ENCODE data around the gene RNF168. TPM values are rescaled to one million over a fixed set of nuclear protein-coding genes. Genes with fewer than 3 reads are reported as not detected.
"Not testable (repeated sequence)": the region's sequence is repeated elsewhere in the genome, so short reads cannot be mapped to it uniquely, and the experiment has no call there.

The RNF168 gene
- total RNA-seq, 1 experiment from 2014 or later: 65.5 TPM

- H3K4ac ChIP-seq (ENCODE audit: low read depth, low read length): no peak overlapping the region
- no peak overlapping the region for H2BK5ac ChIP-seq (ENCODE audit: insufficient read length, low read length)
- no peak overlapping the region for H2BK15ac ChIP-seq (ENCODE audit: low read depth, low read length)
- no peaks in the 10 kb centered on the region for H3K79me1 ChIP-seq (ENCODE audit: insufficient read depth, low read depth, low read length, poor library complexity, severe bottlenecking)
- Mint-ChIP-seq H3K27me3 (ENCODE audit: low read depth) (peaks cover 7% of the 10 kb centered on the region), H3K4me1 (no peaks in the 10 kb centered on the region), H3K36me3 (ENCODE audit: insufficient read depth in 1 of 3, low read depth in 3 of 3) (peaks cover 15 to 26% (median 24%) of the 10 kb centered on the region in 3 experiments), H3K9me3 (peaks cover 35 to 39% of the 10 kb centered on the region in 2 experiments), H3K27ac (no peak overlapping the region), H3K4me3 (no peak overlapping the region)
- TF ChIP-seq CTCF (conservative IDR thresholded peaks at IDR 0.05): no peak
- H4K20me1 ChIP-seq (ENCODE audit: control insufficient read depth, insufficient read depth, insufficient read length): no peaks in the 10 kb centered on the region
- no peak overlapping the region for H2AFZ ChIP-seq (ENCODE audit: low read length)
- H3K9ac ChIP-seq (ENCODE audit: extremely low read depth, insufficient read length, low read length): no peak overlapping the region
- H2BK12ac ChIP-seq (ENCODE audit: insufficient read length, low read depth, low read length): no peak overlapping the region
- no peaks in the 10 kb centered on the region for H3K79me2 ChIP-seq (ENCODE audit: insufficient read depth, low read length)
- H3K18ac ChIP-seq (ENCODE audit: insufficient read length, low read depth, low read length): no peak overlapping the region
- no peak for DNase-seq
- H3K56ac ChIP-seq (ENCODE audit: insufficient read length, low read depth, low read length): no peak overlapping the region
- H4K8ac ChIP-seq (replicated peaks; ENCODE audit: insufficient read length, low read depth, low read length): no peak overlapping the region
- H3K27ac ChIP-seq (ENCODE audit: insufficient read length, low read depth, low read length): no peak overlapping the region
- no peaks in the 10 kb centered on the region for H3K27me3 ChIP-seq (ENCODE audit: insufficient read depth, low read length)
- H4K5ac ChIP-seq (ENCODE audit: insufficient read length, low read depth, low read length): no peak overlapping the region
- H3T11ph ChIP-seq (ENCODE audit: low read length): no peak overlapping the region
- no peak overlapping the region for H2AK5ac ChIP-seq (ENCODE audit: insufficient read length, low read length)
- no peak overlapping the region for H3K14ac ChIP-seq (ENCODE audit: insufficient read depth, low read length)
- no peak overlapping the region for H2BK20ac ChIP-seq (ENCODE audit: low read depth, low read length, poor library complexity, severe bottlenecking)
- H2BK120ac ChIP-seq (ENCODE audit: low read depth, low read length, poor library complexity, severe bottlenecking): no peak overlapping the region
- no CpG with 5 or more reads among the region's 5 CpGs for WGBS (ENCODE audit: extremely low coverage, insufficient read length, low lambda C conversion rate)
- H4K91ac ChIP-seq (ENCODE audit: insufficient read length, low read depth, low read length): no peak overlapping the region
- H3K4me2 ChIP-seq (ENCODE audit: insufficient read depth, insufficient read length, low read length): no peak overlapping the region
- no peak overlapping the region for H3K23ac ChIP-seq (ENCODE audit: insufficient read length, low read depth, low read length)
- H3K9me3 ChIP-seq (ENCODE audit: control insufficient read depth, low read depth, low read length): no peaks in the 10 kb centered on the region
- no peaks in the 10 kb centered on the region for H3K4me1 ChIP-seq (ENCODE audit: insufficient read depth, low read length)
- H3K23me2 ChIP-seq (ENCODE audit: insufficient read length, low read depth, low read length, poor library complexity, severe bottlenecking): no peaks in the 10 kb centered on the region
Observed at GRCh38 chr3:196552253-196552652, 48.7 kb upstream of the RNF168 start.

DNA sequence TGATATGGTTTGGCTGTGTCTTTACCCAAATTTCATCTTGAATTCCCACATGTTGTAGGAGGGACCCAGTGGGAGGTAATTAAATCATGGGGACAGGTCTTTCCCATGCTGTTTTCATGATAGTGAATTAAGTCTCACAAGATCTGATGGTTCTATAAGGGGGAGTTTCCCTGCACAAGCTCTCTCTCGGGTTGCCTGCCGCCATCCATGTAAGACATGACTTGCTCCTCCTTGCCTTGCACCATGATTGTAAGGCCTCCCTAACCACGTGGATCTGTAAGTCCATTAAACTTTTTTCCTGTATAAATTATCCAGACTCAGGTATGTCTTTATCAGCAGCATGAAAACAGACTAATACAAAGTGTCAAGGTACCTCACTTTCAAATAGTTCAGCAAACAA, 46.6 kb upstream of the RNF168 start:
- not testable (repeated sequence) for H4K8ac ChIP-seq (replicated peaks; ENCODE audit: insufficient read length, low read depth, low read length)

More for the DNA sequence above, 46.6 kb upstream of the RNF168 start:
- not testable (repeated sequence) for H4K5ac ChIP-seq (ENCODE audit: insufficient read length, low read depth, low read length); H2BK12ac ChIP-seq (ENCODE audit: insufficient read length, low read depth, low read length); H3K9me3 ChIP-seq (ENCODE audit: control insufficient read depth, low read depth, low read length); H4K91ac ChIP-seq (ENCODE audit: insufficient read length, low read depth, low read length); DNase-seq; H2AK5ac ChIP-seq (ENCODE audit: insufficient read length, low read length); H3K9ac ChIP-seq (ENCODE audit: extremely low read depth, insufficient read length, low read length); H3K27ac ChIP-seq (ENCODE audit: insufficient read length, low read depth, low read length); H3K56ac ChIP-seq (ENCODE audit: insufficient read length, low read depth, low read length); H3K23ac ChIP-seq (ENCODE audit: insufficient read length, low read depth, low read length); H3T11ph ChIP-seq (ENCODE audit: low read length); H3K4me1 Mint-ChIP-seq; H3K4me1 ChIP-seq (ENCODE audit: insufficient read depth, low read length); H2BK5ac ChIP-seq (ENCODE audit: insufficient read length, low read length); H3K79me2 ChIP-seq (ENCODE audit: insufficient read depth, low read length); H3K27ac Mint-ChIP-seq; H3K4me3 Mint-ChIP-seq; H2BK15ac ChIP-seq (ENCODE audit: low read depth, low read length); H3K27me3 ChIP-seq (ENCODE audit: insufficient read depth, low read length); H3K27me3 Mint-ChIP-seq (ENCODE audit: low read depth); H3K4me2 ChIP-seq (ENCODE audit: insufficient read depth, insufficient read length, low read length); H2BK120ac ChIP-seq (ENCODE audit: low read depth, low read length, poor library complexity, severe bottlenecking); H3K4ac ChIP-seq (ENCODE audit: low read depth, low read length); H3K23me2 ChIP-seq (ENCODE audit: insufficient read length, low read depth, low read length, poor library complexity, severe bottlenecking); H3K79me1 ChIP-seq (ENCODE audit: insufficient read depth, low read depth, low read length, poor library complexity, severe bottlenecking); H2AFZ ChIP-seq (ENCODE audit: low read length); H4K20me1 ChIP-seq (ENCODE audit: control insufficient read depth, insufficient read depth, insufficient read length); H3K18ac ChIP-seq (ENCODE audit: insufficient read length, low read depth, low read length); H2BK20ac ChIP-seq (ENCODE audit: low read depth, low read length, poor library complexity, severe bottlenecking); H3K14ac ChIP-seq (ENCODE audit: insufficient read depth, low read length)
- H3K36me3 Mint-ChIP-seq (ENCODE audit: insufficient read depth in 1 of 3, low read depth in 3 of 3): peaks cover 13 to 26% (median 24%) of the 10 kb centered on the region in 3 experiments
- H3K9me3 Mint-ChIP-seq: peaks cover 36 to 39% of the 10 kb centered on the region in 2 experiments
- no CpG with 5 or more reads among the region's 3 CpGs for WGBS (ENCODE audit: extremely low coverage, insufficient read length, low lambda C conversion rate)

Data from H9 (cell line).